HFF-Myc (cell line): ENCODE measurements around the gene PLCB1.

Experiments used
- DNase-seq: peaks from one replicate; pipeline ENCODE4 v3.0.0-alpha.2; 2011; ENCODE audit warnings: low read depth; ENCODE audit errors: extremely low read depth
- H3K4me3 ChIP-seq: replicated peaks from 2 replicates; pipeline ENCODE4 v1.5.1; 2011; ENCODE audit warnings: low read depth, mild to moderate bottlenecking, control low read depth, low read length
- TF ChIP-seq, protein P1 (sequence below): IDR thresholded peaks from 2 replicates; pipeline ENCODE4 v1.5.1; 2012; ENCODE audit warnings: mild to moderate bottlenecking, low read depth, low read length, control low read depth; ENCODE audit errors: missing control alignments

Gene PLCB1

GRCh38 chr20:8139899-8140298, 7.8 kb downstream of the PLCB1 start:
- TF ChIP-seq, protein P1, sequence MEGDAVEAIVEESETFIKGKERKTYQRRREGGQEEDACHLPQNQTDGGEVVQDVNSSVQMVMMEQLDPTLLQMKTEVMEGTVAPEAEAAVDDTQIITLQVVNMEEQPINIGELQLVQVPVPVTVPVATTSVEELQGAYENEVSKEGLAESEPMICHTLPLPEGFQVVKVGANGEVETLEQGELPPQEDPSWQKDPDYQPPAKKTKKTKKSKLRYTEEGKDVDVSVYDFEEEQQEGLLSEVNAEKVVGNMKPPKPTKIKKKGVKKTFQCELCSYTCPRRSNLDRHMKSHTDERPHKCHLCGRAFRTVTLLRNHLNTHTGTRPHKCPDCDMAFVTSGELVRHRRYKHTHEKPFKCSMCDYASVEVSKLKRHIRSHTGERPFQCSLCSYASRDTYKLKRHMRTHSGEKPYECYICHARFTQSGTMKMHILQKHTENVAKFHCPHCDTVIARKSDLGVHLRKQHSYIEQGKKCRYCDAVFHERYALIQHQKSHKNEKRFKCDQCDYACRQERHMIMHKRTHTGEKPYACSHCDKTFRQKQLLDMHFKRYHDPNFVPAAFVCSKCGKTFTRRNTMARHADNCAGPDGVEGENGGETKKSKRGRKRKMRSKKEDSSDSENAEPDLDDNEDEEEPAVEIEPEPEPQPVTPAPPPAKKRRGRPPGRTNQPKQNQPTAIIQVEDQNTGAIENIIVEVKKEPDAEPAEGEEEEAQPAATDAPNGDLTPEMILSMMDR = no peak
- H3K4me3 ChIP-seq = no peak overlapping the region
- DNase-seq = no peak

- H3K4me3 ChIP-seq = no peak overlapping the region
- TF ChIP-seq, protein P1 = no peak
- DNase-seq = no peak
Observed at GRCh38 chr20:8143474-8143873, 11.4 kb downstream of the PLCB1 start.

DNA sequence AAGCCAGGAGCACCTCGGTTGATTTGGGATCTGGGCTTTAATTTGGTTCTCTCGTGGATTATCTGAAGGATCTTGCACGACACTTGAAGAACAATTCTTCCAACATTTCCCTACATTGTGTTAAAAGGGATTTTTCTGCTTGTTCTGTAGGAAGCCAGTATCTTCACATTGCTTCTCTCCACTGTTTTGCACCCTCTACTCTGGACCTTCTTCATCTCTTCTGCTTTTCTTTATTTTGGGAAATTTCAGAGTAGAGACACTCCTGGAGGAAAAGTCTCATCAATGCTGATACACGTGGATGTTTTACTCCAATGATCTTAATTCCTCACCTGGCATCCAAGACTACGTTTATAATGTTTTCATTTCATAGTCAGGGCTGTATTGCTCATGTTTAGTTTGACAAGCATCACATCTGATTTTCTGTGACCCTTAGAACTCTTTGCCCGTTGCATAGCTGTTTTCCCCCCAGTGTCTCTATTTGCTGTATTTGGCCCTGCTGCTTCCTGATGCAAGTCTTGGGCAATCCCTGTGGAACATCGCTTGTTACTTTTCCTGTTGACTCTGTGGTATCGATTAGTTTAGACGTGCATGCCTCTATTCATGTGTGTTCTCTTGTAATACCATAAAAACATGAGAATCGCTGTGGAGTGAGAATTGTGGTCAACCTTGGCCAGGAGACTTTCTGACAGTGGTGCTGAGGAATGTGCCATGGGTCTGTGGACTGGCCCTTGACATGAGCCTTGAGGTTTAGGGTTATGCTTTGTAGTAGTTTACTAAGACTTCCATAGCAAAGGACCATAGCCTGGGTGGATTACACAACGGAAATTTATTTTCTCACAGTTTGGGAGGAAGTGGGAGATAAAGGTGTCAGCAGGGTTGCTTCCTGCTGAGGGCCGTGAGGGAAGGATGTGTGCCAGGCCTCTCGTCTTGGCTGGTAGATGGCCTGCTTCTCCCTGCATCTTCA, 12.5 kb downstream of the PLCB1 start:
- TF ChIP-seq, protein P1 = no peak
- no peak for DNase-seq
- no peak overlapping the region for H3K4me3 ChIP-seq

- DNase-seq = no peak
- no peak overlapping the region for H3K4me3 ChIP-seq
- TF ChIP-seq, protein P1 = no peak
Observed at GRCh38 chr20:8145246-8146168, 13.4 kb downstream of the PLCB1 start.

DNA sequence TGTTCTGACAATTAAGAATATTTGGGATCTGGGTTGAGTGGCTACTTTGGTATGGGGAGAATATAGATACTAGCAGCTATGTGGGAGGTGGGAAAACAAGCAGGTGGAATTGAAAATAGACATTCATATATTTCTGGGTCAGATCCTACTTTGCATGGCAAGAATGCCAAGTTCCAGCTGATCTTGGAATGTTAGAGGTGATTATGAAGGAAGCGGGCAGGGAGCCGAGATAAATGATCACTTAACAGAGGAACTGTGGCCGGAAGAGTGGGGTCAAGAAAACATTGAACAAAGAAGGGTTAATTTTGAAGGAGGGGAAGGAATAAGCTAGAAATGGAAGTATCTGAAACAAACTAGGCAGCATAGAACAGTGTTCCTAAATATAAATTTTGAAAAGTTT, 15.4 kb downstream of the PLCB1 start:
- TF ChIP-seq, protein P1 = no peak

DNA sequence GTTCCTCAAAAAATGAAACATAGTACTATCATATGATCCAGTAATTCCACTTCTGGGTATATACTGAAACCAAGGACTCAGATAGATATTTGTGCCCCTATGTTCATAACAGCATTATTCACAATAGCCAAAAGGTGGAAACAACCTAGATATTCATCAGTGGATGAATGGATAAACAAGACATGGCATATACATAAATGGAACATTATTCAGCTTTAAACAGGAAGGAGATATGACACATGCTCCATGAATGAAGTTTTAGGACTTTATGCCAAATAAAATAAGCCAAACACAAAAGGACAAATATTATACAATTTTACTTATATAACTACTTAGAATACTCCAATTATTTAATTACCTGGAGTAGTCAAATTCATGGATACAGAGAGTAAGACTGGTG, 16.4 kb downstream of the PLCB1 start:
- no peak overlapping the region for H3K4me3 ChIP-seq
- TF ChIP-seq, protein P1 = no peak
- DNase-seq = no peak

More for the DNA sequence above, 15.4 kb downstream of the PLCB1 start:
- H3K4me3 ChIP-seq = no peak overlapping the region
- DNase-seq = no peak
